Activated naive CD4-positive, alpha-beta T cell treated with anti-CD3 and anti-CD28 coated beads, Interleukin-2, amount 50 U/mL, for 72 hours (primary cell): Measurements from ENCODE around the gene C10orf88. TPM values are rescaled to one million over a fixed set of nuclear protein-coding genes. Genes with fewer than 3 reads are reported as not detected.

ENCODE experiments used
- ATAC-seq, 2 donors: fragments of 150-1000 bp; cut with Tn5 transposase; 2 replicates each; pipeline ENCODE4 v1.10.0; 2021; ENCODE audit warnings: mild to moderate bottlenecking in 2 of 2, moderate library complexity in 2 of 2
- DNase-seq, 2 donors: peaks; one replicate each; pipeline ENCODE4 v3.0.0; 2021 to 2022; ENCODE audit warnings: low spot score in 2 of 2
- H3K27ac Mint-ChIP-seq, 2 donors: one replicate each; pipeline ENCODE4 v1.8.0; 2022; ENCODE audit warnings: mild to moderate bottlenecking in 2 of 2, mixed read lengths in 2 of 2
- H3K36me3 Mint-ChIP-seq, 2 donors: one replicate each; pipeline ENCODE4 v1.8.0; 2022; ENCODE audit warnings: mixed read lengths in 2 of 2
- H3K9me3 Mint-ChIP-seq, 2 donors: one replicate each; pipeline ENCODE4 v1.8.0; 2022; ENCODE audit warnings: mixed read lengths in 2 of 2
- total RNA-seq, 2 donors: library from RNA; stranded (reverse); gene quantifications; one replicate each; pipeline ENCODE4 v1.2.3, GENCODE V29; 2022

C10orf88 gene
- total RNA-seq, 2 donors from 2014 or later: 8.8 to 12.2 TPM

GRCh38 chr10:122980209-122981065, 26.4 kb upstream of the C10orf88 start, which contains the start of gene PSTK:
Gene PSTK (plus strand): TSS chr10:122980401. CDS start chr10:122980480, 79 bp downstream.
- Mint-ChIP-seq H3K9me3 (no peaks in the 10 kb centered on the region), H3K27ac (peak within 1 kb of the TSS; percentile 86 to 99), H3K36me3 (peaks cover 0 to 6% of the 10 kb centered on the region in 2 donors)
- DNase-seq (peak; percentile 80 to 93), ATAC-seq (peak; percentile 96 to 97)

DNA sequence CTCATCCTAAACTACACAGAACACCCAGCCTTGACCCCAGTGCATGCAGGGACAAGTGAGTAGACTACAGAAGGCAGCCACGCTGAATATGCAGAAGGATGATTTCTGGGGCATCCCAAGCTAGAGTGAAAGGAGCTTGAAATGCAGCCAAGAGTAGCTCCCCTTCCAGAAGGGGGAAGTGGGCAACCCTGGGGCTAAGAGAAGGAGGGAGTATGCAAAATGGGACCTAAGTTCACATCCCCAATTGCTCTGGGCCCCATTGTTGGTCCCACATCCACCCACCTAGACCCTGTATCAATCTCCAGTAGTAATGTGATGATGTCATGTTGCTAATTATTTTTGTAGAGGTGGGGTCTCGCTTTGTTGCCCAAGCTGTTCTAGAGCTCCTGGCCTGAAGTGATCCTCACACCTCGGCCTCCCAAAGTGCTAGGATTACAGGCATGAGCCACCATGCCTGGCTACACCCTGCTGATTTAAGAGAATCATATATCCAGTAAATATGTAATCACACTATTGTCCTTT, 20.6 kb upstream of the C10orf88 start:
- Mint-ChIP-seq H3K27ac (no peak overlapping the region), H3K9me3 (no peaks in the 10 kb centered on the region), H3K36me3 (no peaks in the 10 kb centered on the region)
- ATAC-seq (no peak), DNase-seq (no peak)

GRCh38 chr10:122974023-122974422, 20.0 kb upstream of the C10orf88 start:
- DNase-seq: no peak
- no peak overlapping the region for H3K27ac Mint-ChIP-seq
- H3K9me3 Mint-ChIP-seq: peaks cover 4% of the 10 kb centered on the region in 2 donors
- no peak for ATAC-seq
- H3K36me3 Mint-ChIP-seq: peaks cover 0 to 4% of the 10 kb centered on the region in 2 donors

DNA sequence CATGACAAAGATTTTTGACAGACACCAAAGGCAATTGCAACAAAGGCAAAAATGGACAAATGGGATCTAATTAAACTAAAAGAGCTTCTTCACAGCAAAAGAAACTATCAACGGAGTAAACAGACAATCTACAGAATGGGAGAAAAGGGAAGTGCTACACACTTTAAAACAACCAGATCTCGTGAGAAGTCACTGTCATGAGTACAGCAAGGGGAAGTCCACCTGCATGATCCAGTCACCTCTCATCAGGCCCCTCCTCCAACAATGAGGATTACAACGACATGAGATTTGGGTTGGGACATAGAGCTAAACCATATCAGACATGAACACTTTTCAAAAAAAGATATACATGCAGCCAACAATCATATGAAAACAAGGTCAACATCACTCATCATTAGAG, 14.7 kb upstream of the C10orf88 start:
- no peak overlapping the region for H3K27ac Mint-ChIP-seq
- ATAC-seq (no peak), DNase-seq (no peak)
- peaks cover 31 to 34% of the 10 kb centered on the region in 2 donors for H3K9me3 Mint-ChIP-seq
- H3K36me3 Mint-ChIP-seq: peaks cover 12 to 46% of the 10 kb centered on the region in 2 donors

GRCh38 chr10:122966879-122967278, 12.9 kb upstream of the C10orf88 start:
- no peak for ATAC-seq
- H3K27ac Mint-ChIP-seq: no peak overlapping the region
- peaks cover 31 to 36% of the 10 kb centered on the region in 2 donors for H3K9me3 Mint-ChIP-seq
- no peak for DNase-seq
- peaks cover 12 to 53% of the 10 kb centered on the region in 2 donors for H3K36me3 Mint-ChIP-seq

DNA sequence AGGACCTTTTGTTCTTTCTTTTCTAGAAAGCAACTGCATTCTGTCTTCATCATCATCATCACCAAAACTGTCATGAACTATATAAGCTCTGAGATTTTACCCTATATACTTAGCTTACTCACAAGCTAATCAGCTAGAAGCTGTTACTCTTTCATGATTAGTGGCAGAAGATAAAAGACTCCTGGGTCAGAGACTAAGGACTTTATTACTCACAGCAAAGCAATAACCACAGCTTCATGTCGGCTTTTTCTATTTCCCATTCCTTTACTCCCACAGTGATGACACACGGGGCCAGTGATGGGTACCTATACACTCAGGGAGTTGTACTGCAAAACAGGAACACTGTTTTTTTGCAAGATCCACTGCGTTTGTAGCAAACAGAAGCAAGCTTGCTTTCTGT, 8.4 kb upstream of the C10orf88 start:
- H3K9me3 Mint-ChIP-seq: peaks cover 17 to 20% of the 10 kb centered on the region in 2 donors
- H3K36me3 Mint-ChIP-seq: peaks cover 8 to 34% of the 10 kb centered on the region in 2 donors
- no peak for DNase-seq
- no peak overlapping the region for H3K27ac Mint-ChIP-seq
- ATAC-seq: peak; percentile 40 to 82

GRCh38 chr10:122957474-122957873, 3.4 kb upstream of the C10orf88 start:
- DNase-seq: no peak
- peaks cover 23 to 33% of the 10 kb centered on the region in 2 donors for H3K36me3 Mint-ChIP-seq
- peaks cover 0 to 7% of the 10 kb centered on the region in 2 donors for H3K9me3 Mint-ChIP-seq
- no peak for ATAC-seq
- H3K27ac Mint-ChIP-seq: no peak overlapping the region

DNA sequence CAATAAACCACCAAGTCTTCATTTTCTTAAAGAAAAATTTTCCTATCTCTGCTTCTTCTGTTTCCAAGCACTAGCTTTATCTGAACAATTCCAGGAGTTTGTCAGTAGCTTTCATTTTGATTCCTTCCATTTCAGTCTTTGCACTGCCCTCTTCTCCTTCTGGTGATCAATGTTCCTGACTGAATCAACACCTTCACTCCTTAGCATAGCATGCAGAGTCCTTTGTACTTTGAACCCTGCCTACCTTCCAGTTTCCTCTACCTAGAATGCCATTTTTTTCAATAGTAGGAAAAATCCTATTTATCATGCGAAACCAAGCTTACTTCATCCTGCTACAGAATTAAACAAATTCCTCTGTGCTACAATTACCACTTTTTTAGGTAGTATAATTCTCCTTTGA, 1.9 kb upstream of the C10orf88 start:
- Mint-ChIP-seq H3K36me3 (peaks cover 27 to 31% of the 10 kb centered on the region in 2 donors), H3K27ac (no peak overlapping the region), H3K9me3 (peaks cover 0 to 5% of the 10 kb centered on the region in 2 donors)
- no peak for DNase-seq
- no peak for ATAC-seq

- H3K36me3 Mint-ChIP-seq: peaks cover 27 to 31% of the 10 kb centered on the region in 2 donors
- H3K9me3 Mint-ChIP-seq: peaks cover 0 to 5% of the 10 kb centered on the region in 2 donors
- peak overlapping the region in 1 of 2 donors; percentile 93 for H3K27ac Mint-ChIP-seq
- DNase-seq: no peak
- no peak for ATAC-seq
These were observed 664 bp upstream of the C10orf88 start for GRCh38 chr10:122954731-122955050.

DNA sequence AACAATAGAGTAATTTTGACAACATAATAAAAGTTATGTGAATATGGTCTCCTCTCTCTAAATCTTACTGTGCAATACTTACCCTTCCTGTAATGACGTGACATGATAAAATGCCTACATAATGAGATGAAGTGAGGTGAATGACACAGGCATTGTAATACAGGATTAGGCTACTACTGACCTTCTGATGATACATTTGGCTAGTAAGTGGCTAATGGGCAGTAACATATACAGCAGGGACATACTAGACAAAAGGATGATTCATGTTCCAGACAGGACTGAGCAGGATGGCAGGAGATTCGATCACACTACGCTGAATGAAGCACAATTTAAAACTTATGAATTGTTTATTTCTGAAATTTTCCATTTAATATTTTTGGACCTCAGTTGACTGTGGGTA, 4.7 kb downstream of the C10orf88 start:
- DNase-seq: no peak
- Mint-ChIP-seq H3K27ac (no peak overlapping the region), H3K36me3 (peaks cover 26 to 38% of the 10 kb centered on the region in 2 donors), H3K9me3 (peaks cover 0 to 3% of the 10 kb centered on the region in 2 donors)
- ATAC-seq: no peak

DNA sequence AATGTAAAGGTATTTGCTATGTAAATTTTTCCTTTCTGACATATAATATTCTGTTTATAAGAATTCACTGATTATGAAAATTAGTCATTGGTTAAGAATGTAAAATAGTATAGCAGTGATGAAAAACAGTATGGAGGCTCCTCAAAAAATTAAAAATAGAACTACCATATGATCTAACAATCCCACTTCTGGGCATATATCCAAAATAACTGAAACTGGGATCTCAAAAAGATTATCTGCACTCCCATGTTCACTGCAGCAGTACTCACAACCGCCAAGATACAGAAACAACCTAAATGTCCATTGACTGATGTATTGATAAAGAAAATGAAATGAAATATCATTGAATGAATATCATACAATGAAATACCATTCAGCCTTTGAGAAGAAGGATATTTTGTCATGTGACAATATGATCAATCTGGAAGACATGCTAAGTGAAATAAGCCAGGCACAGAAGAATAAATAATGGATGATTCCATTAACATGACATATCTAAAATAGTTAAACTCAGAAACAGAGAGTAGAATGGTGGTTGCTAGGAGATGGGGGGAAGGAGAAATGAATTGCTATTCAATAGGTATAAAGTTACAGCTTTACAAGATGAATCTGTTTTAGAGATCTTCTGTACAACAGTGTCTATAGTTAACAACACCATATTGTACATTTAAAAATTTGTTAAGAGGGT, 14.0 kb downstream of the C10orf88 start:
- no peak overlapping the region for H3K27ac Mint-ChIP-seq
- H3K36me3 Mint-ChIP-seq: peaks cover 15 to 23% of the 10 kb centered on the region in 2 donors
- no peaks in the 10 kb centered on the region for H3K9me3 Mint-ChIP-seq
- no peak for ATAC-seq
- DNase-seq: no peak

DNA sequence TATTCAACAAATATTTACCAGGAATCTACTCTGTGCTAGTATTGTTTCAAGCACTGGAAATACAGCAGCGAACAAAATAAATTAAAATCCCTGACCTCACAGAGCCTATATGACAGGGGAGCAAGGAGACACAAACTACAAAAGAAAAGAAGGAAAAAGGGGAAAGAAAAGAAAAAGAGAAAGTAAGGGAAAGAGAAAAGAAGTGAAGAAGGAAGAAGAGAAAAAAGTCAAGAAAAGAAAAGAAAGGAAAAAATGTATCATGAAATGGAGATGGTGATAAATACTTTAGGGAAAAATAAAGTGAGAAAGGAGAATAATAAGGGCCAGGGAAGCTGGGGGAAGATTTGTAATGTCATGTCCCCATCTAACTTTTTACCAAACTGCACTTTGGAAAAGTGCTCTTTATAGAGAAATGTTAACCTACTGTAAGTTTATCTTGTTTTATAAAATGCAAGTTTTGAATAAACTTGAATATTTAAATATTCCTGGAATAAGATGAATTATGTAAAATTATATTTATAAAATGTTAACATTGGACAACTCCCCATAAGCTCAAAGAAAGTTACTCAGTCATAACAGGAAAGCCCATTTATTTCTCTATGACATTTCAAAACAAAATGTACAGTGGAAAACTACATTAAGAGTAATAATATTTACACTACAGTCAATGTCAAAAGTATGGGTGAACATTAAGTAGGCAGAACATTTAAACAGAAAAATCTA, 14.7 kb downstream of the C10orf88 start:
- Mint-ChIP-seq H3K36me3 (peaks cover 15 to 23% of the 10 kb centered on the region in 2 donors), H3K27ac (no peak overlapping the region), H3K9me3 (no peaks in the 10 kb centered on the region)
- DNase-seq: no peak
- no peak for ATAC-seq

DNA sequence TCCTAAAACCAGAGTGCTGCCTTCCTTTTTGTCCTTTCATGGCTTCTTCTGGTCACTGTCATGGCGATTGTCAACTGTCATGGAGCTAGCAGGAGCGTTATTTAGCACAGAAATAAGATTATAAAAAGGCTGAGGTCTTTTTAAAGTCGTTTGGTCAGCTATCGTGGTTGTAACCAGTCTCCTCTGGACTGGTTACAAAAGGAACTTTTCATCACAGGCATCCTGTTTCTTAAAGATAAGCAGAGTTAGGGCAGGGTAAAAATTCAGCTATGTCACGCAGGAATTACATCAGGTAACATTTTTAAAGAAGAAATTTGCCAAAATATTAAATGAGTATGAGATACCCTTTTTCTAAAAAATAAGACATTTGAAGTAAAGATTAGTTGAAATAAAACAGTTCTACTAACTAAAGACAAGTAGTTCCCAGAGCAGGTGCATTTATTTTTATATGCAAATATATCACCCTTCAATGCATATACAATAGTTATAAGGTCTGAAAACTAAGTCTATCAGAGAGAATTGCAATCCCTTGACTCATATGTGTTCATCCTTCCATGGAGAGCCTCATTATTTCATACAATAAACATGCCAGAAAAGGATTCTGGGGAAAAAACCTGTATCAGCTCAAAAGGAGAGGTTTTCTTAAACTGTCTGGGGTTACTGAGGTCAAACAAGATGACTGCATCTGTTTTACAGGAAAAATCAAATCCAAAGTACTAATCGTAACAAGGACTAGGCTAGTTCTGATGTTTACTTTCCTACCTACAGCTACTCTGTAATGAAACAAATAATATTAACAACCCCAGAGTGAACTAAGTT, 22.7 kb downstream of the C10orf88 start:
- ATAC-seq: no peak
- no peak for DNase-seq

DNA sequence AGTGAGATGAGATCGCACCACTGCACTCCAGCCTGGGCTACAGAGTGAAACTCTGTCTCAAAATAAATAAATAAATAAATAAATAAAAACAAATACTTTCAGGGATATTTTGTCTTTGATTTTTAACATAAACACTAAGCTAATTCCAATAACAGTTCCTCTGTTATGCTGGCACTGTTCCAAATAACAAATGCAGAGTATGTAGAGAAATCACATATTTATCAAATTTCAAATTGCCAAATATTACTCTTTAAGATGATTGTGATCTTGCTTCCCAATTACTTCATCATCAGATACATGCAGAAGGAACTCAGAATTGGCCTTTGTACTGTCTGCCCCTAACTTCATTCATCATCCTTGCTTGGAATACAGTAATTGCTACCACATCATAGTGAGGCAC, 23.9 kb downstream of the C10orf88 start:
- H3K9me3 Mint-ChIP-seq: no peaks in the 10 kb centered on the region
- H3K36me3 Mint-ChIP-seq: no peaks in the 10 kb centered on the region
- DNase-seq (no peak), ATAC-seq (no peak)
- no peak overlapping the region for H3K27ac Mint-ChIP-seq

More for the DNA sequence above, 22.7 kb downstream of the C10orf88 start:
- H3K36me3 Mint-ChIP-seq: peaks cover 2 to 5% of the 10 kb centered on the region in 2 donors
- H3K27ac Mint-ChIP-seq: no peak overlapping the region
- no peaks in the 10 kb centered on the region for H3K9me3 Mint-ChIP-seq

DNA sequence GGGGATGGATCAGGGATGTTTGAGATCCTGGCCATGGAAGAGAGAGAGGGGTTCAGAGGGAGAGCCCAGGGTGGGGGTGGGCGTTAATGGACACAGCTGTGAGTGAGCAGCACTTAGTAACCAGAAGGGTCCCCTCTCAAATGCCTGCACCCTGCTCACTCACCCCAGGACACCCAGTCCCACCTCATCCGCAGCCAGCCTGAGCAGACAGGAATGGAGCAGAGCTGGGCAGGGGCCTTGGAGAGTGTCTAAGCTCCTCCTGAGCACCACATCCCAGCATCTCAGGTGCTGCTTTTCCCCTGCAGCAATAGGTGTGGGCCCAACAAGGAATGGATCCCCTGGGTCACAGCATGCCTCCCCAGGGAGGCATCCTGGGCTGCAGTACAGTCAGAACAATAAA, 38.3 kb downstream of the C10orf88 start:
- no peak overlapping the region for H3K27ac Mint-ChIP-seq
- peaks cover 0 to 6% of the 10 kb centered on the region in 2 donors for H3K36me3 Mint-ChIP-seq
- DNase-seq (no peak), ATAC-seq (no peak)
- H3K9me3 Mint-ChIP-seq: peaks cover 0 to 4% of the 10 kb centered on the region in 2 donors
